ENCODE results near the gene VWA5B1.
"Not testable (repeated sequence)": the region's sequence is repeated elsewhere in the genome, so short reads cannot be mapped to it uniquely, and the experiment has no call there.

The VWA5B1 gene, protein sequence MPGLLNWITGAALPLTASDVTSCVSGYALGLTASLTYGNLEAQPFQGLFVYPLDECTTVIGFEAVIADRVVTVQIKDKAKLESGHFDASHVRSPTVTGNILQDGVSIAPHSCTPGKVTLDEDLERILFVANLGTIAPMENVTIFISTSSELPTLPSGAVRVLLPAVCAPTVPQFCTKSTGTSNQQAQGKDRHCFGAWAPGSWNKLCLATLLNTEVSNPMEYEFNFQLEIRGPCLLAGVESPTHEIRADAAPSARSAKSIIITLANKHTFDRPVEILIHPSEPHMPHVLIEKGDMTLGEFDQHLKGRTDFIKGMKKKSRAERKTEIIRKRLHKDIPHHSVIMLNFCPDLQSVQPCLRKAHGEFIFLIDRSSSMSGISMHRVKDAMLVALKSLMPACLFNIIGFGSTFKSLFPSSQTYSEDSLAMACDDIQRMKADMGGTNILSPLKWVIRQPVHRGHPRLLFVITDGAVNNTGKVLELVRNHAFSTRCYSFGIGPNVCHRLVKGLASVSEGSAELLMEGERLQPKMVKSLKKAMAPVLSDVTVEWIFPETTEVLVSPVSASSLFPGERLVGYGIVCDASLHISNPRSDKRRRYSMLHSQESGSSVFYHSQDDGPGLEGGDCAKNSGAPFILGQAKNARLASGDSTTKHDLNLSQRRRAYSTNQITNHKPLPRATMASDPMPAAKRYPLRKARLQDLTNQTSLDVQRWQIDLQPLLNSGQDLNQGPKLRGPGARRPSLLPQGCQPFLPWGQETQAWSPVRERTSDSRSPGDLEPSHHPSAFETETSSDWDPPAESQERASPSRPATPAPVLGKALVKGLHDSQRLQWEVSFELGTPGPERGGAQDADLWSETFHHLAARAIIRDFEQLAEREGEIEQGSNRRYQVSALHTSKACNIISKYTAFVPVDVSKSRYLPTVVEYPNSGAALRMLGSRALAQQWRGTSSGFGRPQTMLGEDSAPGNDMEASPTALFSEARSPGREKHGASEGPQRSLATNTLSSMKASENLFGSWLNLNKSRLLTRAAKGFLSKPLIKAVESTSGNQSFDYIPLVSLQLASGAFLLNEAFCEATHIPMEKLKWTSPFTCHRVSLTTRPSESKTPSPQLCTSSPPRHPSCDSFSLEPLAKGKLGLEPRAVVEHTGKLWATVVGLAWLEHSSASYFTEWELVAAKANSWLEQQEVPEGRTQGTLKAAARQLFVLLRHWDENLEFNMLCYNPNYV

DNA sequence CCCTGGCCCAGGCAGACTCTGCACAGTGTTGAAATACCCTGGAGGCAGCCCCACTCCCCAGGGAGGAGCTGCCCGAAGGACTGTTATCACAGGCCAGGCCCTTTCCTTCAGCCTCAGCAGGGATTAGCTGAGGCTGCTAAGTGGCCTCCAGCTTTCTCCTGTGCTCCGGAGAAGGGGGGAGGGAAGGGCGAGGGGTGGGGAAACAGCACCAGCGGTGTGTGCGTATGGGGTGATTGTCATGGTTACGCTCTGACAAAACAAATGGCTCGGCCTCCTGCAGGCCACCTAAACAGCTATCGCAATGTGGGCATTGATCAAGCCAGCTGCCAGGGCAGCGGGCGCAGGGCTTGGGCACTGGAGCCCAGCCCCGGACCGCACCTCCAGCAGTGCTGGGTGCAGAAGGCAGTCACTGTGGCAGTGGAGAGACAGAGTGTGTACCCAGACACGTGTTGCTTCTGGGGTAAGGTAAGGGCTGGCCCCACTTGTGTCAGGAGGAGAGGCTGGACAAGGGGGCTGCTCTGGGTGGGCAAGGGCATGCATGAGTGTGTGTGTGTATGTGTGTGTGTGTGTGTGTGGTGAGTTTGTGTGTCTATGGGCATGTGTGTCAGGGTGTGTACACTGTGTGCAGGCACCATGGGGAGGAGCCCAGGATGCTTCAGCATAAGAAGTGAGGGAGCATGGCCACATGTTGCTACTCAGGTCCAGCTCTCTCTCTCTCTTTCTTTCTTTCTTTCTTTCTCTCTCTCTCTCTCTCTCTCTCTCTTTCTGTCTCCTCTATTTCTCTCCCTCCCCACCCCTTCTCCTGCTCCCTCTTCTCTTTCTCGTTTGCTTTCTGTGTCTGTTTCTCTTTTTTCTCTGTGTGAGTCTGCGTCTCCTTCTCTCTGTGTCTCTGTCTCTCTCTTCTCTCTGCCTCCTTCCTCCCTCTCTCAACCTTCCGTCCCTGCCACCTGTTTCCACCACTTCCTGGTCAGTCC lies at the start of gene VWA5B1:
VWA5B1 (plus strand) TSS at position 252 of the 974 bp plus-strand sequence. CDS start 19,727 bp downstream, outside the sequence.
- no peak for DNase-seq (ENCODE audit: low spot score)

DNA sequence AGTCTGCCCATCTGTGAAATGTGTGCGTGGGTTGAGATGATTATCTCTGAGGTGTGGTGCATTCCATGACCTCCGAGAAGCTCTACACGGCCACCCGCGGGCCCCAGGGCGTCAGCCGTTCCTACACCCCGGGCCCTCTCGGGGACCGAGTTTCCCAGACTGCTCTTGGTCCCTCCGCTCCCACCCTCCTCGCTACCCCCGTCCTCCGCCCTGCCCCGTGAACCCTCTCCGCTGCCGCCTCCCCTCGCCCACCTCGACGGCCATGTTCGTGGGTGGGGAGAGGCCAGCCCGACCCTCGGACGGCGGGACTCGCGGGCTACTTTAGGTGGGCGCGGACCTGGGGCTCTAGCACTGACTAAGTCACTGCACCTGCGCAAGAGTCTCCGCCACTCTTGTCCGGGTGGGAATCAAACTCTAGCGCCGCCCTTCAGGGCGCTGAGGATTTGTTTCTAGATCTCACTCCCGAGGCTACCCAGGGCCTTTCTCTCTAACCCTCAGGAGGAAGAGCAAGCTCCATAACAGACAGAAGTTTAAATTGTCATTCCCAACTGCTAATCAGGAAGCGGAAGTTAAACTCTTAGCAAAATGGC lies 47.7 kb upstream of the VWA5B1 start:
- no peak for DNase-seq (ENCODE audit: low spot score)

DNA sequence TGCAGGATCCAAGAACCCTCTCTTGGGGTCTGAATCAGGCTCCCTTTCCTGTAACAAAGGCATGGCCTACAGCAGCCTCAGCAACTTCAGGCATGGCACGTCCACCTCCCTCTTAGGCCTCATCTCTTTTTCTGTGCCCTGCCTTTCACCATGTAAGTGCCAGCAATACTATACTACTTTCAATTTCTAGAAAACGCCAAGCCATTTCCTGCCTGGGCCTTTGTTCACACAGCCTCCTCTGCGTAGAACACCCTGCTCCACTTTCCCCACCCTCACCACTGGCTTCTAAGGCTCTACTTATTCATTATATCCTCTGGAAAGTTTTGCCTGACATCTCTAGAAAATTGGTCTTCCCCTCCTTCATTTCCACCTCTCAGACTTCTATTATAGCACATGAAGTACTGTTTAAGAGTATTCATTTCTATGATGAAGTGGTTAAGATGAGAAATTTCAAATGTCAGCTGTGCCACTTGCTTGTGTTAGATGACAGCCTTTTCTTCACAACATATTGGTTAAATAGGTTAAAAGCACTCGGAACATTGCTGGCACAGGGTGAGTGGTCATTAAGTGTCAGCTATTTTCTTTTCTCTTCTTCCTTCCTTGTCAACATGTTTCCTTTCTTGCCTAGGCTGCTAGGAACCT lies 41.6 kb upstream of the VWA5B1 start:
- DNase-seq (ENCODE audit: low spot score): no peak

DNA sequence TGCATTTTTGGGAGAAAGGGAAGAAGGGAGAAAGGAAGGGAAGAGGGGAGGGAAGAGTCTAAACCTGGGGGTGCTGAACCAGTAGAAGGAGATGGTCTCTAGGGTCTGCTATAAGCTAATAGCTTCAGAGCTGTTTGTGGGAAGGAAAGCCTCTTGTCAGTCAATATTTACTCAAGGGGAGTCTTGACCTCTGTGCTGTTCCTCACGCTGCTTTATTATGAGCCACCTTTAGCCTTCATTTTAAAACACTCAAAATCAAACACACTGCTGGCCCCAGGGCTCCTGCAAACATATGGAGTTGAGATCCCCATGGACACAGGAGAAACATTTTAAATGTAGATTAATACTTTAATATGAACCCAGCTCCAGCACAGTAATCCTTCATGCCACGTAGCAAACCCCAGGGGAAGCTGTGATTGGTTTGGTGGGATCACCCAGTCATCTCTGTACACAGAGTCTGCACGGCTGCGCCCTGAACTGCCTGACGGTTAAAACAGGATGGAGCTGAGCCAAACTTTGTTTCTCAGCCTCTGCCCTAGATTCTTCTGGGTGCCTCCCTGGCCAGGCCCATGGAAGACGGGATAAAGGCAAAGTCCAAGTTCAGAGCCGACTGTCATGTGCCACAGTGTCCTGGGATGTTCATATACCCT lies 40.2 kb upstream of the VWA5B1 start:
- DNase-seq (ENCODE audit: low spot score): no peak

DNA sequence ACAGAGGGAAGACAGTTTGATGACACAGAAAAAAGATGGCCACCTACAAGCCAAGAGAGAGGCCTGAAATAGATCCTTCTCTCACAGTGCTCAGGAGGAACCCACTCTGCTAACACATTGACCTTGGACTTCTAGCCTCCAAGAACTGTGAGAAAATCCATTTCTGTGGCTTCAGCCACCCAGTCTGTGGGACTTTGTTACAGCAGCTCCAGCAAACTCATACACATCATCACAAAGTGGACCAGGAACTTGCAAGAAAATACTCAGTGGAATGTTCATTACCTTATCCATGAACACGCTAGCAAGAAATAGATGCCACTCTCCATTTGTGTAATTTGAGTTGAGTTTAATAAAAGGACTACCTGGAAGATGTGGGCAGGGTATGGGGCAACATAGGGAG lies 38.1 kb upstream of the VWA5B1 start:
- DNase-seq (ENCODE audit: low spot score): no peak

DNA sequence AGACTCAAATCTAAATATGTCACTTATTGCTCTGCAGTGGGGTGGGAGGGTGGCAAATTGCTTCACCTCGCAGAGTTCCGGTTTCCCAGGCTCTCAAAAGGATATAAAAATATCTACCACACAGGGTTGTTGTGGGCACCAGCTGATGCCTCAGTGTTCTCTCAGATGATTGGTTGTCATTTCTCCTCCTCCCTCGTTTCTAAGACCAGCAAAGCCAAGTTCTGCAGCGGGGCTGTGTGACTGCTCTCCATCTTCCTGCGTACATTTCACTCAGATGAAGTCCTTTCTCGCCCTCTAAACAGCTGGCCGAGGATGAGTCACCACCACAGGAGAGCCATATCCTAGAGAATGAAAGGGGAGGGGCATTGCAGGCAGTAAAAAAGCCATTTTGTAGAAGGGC lies 35.0 kb upstream of the VWA5B1 start:
- peak; percentile 16 for DNase-seq (ENCODE audit: low spot score)

DNA sequence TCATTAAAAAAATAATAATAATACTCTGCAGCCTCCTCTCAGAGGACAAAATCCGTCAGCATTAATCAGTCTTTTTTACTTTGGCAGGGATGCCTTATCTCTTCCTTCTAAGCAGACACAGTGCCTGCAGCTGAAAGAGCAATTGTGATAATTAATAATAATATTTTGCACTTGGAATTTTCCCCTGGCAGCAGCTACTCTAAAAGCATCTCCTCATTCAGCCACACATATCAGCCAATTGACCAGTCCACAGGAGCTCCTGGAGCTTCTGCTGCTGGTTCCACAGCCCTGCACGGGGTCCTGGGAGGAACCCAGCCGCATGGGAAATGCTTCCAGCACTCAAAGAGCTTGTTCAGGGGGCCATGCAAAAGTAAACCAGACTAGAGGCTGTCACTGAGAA lies 31.0 kb upstream of the VWA5B1 start:
- DNase-seq (ENCODE audit: low spot score): no peak

DNA sequence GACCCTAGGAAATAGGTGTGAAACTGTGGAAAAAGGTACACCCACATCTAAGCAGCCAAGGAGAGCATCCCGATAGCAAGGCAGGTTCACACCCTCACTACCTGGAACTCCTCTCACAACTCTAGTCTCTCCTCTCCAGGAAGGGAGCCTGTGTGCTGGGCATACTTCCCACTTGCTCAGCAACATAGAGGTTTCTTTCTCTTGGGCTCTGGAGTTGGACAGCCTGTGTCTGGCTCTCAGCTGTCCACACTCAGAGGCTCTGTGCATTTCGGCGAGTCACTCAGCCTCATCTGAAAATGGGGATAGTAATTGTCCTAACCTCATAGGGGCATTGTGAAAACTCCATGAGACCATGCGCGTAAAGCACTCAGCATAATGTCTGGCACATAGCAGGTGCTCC lies 29.6 kb upstream of the VWA5B1 start:
- DNase-seq (ENCODE audit: low spot score): no peak

DNA sequence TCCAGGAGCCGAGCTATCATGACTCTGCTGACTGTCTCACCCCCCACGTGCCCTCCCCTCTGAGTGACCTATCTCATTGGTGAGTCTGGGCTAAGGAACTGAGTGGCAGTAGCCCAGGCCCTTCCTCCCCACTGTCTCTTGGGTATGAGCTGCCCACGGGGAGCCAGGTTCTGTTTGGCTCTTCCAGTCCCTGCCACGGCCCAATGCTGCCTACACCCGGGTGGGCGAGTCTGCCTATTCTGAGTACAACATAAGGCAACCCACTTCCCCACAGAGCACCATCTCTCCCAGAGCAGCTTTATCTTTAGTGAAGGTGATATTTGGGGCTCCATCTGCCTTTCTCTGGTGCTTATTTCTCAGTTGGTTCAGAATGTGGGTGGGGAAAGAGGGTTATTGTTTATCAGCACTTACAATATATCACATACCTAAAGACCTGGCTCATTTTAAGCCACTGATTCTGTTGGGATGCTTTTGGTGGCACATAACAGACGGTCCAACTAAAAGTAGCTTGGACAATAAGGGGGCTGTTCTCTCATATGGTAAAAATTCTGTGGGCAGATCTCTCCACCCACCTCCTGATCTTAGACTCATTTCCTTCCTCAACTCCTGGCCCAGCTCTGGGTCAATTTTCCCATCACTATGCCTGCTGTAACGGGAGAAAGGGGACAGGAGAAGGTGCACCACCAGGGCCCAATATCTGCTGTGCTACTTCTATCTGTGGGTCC lies 27.7 kb upstream of the VWA5B1 start:
- no peak for DNase-seq (ENCODE audit: low spot score)

DNA sequence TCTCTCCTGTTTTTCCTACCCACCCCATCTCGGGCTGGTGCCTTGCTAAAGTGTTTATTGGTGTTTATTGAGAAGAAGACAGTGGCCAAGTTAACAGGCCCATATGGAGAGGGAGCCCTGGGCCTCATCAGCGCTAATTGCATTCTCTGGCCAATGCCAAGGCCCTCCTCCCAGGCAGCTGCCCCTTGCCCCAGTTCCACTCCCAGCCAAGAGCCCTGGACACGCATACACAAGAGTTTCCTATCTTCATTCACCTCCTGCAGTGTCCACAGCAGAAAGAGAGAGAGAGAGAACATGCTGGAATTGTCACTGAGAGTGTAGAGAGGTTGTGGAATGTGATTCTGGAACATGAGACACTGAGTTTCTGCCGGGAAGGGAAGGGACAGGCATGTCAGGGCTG lies 25.4 kb upstream of the VWA5B1 start:
- DNase-seq (ENCODE audit: low spot score): no peak

DNA sequence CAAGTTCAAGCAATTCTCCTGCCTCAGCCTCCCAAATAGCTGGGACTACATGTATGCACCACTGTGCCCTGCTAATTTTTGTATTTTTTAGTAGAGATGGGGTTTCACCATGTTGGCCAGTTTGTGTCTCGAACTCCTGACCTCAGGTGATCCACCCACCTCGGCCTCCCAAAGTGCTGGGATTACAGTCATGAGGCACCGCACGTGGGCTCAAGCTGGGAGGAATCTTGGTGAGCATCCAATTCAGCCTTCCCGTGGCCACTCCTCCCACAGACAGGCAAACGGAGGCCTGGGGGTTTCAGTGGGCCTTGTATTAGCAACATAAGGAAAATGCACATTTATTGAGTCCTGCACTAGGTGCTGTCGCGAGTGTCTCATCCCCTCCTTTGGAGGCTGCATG lies 24.5 kb upstream of the VWA5B1 start:
- no peak for DNase-seq (ENCODE audit: low spot score)

DNA sequence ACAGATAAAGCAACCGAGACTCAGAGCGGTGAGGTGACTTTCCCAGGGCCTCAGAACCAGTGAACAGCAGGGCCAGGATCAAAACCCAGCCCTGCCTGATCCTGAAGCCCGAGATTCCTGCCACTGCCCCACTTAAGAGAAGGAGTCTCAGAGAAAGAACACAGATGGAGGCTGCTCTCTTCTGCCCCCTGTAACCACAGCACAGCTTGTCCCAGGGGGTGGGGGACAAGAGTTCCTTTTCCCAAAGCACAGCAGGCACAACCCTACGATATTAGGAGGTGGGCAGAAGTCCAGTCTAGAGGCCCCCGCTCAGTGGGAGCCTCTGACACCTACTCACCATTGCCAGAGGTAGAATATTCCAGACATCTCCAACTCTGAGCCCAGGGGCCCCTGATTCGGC lies 24.0 kb upstream of the VWA5B1 start:
- DNase-seq (ENCODE audit: low spot score): no peak

DNA sequence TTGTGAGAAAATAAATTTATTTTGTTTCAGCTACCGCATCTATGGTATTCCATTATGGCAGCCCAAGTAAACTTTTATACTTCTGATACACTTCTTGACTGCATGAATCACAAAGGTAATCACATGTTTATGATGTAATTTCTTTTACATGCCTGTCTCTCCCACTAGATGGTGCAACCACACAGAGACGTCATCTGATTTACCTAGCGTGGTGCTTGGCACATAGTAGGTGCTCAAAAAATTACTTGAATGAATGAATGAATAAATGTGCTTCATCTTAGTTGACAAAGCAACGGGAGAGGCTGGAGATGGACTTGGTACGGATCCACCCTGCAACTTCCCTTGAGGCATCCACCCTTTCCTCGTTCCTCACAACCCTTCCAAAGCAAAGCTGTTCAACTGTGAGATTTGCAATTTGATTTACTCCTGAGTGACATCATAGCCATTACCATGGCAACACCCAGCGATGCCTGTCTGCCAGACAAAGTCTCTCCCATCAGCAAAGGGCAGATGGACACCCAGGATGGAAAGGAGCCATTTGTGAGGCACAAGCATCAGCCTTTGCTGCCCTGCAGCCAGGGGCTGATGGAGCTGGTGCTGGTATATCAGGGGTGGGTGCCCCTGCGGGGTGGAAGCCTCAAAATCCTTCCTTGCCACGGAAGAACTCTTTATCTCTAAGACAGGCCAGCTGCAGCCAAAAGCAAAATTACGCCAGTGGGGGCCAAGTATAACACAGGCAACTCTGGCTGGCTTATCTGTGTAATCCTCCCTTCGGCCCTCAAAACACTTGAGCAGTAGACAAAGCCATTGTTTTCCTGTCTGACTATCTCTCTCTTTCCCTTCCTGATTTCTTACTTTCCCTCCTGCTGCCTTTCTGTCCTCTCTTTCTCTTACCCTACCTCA lies 18.9 kb upstream of the VWA5B1 start:
- no peak for DNase-seq (ENCODE audit: low spot score)

DNA sequence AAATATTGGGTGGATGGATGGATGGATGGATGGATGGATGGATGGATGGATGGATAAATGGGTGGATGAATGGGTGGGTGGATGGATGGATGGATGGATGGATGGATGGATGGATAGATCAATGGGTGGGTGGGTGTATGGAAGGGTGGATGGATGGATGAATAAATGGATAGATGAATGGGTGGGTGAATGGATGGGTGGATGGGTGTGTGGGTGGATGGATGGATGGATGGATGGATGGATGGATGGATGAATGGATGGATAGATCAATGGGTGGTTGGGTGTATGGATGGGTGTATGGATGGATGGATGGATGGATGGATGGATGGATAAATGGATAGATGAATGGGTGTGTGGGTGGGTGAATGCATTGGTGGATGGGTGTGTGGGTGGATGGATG lies 17.0 kb upstream of the VWA5B1 start:
- not testable (repeated sequence) for DNase-seq (ENCODE audit: low spot score)

DNA sequence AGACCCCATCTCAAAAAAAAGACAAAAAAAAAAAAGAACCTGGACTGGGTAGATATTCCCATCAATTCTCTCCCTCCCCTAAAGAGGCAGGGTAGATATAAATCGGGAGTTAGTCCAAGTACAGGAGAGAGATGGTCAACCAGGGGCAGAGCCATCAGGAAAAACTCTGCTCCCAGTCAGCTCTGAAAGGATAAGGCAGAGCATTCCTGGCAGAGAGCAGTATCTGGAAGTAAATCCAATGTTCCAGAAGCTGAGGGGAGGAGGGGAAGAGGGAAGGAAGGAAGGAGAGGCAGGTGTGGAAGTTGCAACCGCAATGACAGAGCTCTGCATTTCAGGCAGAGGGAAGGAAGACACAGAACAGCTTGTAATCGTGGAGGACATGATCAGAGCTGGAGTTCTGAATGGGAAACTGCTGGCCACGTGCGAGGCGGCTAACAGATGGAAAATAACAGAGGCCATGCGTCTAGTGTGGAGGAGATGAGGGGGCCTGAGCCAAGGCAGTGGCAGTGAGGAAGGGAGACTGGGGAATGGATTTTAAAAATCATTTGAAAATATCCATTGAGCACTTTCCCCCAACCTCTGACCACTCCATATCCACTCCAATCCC lies 15.3 kb upstream of the VWA5B1 start:
- DNase-seq (ENCODE audit: low spot score): no peak

DNA sequence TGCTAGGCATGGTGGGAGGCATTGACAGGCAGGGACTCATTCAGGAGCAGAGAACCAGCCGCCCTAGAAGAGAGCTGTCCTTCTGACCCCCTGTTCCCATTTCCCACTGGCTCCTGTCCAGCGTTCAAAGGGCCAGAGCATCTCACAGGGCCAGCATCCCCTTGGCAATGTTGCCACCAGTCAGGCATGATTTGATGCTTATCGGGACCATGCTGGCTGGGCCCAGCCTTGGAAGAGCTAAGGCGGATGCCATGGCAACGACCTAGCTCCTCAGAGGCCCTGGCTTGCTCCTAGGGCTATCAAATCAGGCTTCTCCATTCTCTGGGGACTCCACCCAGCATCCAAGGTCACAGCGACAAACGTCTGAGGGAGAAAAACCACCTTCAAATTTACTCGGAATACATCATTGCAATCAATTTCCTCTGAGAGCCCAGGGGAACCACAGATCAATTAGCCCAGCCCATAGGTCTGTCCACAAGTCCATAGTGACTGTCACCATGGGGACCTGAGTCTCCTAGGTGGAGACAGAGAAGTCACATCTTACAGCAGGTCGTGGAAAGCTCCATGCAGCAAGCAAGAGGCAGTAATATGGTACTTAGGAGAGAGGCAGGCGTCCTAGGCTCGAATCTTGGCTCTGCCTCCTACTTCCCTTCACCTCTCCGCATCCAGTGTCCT lies 14.1 kb upstream of the VWA5B1 start:
- no peak for DNase-seq (ENCODE audit: low spot score)

DNA sequence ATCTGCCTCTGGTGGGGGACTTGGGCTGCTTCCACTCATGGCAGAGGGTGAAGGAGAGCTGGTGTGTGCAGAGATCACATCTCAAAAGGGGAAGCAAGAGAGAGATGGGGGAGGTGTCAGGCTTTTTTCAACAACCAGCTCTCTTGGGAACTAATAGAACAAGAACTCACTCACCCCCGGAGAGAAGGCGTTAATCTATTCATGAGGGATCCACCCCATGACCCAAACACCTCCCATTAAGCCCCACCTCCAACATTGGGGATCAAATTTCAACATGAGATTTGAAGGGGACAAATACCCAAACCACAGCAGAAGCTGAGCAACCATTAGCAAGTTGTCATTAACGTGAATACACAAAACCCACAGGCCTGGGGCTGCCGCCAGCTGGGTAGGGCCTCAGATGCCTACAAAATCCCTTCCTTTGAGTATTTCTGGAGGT lies 12.0 kb upstream of the VWA5B1 start:
- no peak for DNase-seq (ENCODE audit: low spot score)
